H9 (cell line): ENCODE measurements around the gene CNIH2. TPM values are rescaled to one million over a fixed set of nuclear protein-coding genes. Genes with fewer than 3 reads are reported as not detected.
A peak's percentile ranks its signal among the peaks of the same experiment; 100 is the strongest.

ENCODE experiments used
- DNase-seq: peaks from one replicate; pipeline ENCODE4 v3.0.0-alpha.2; 2017
- H2AFZ ChIP-seq: one replicate; pipeline ENCODE4 v1.6.1; 2013; ENCODE audit warnings: mild to moderate bottlenecking, low read length, control low read depth, moderate library complexity
- H2AK5ac ChIP-seq: 2 replicates; pipeline ENCODE4 v1.6.1; 2013; ENCODE audit warnings: low read length, control low read depth, mixed read lengths; ENCODE audit not compliant: insufficient read length
- H2BK120ac ChIP-seq: one replicate; pipeline ENCODE4 v1.6.1; 2013; ENCODE audit warnings: low read depth, mild to moderate bottlenecking, low read length, control low read depth, inconsistent platforms; ENCODE audit not compliant: poor library complexity, severe bottlenecking
- H2BK12ac ChIP-seq: 2 replicates; pipeline ENCODE4 v1.6.1; 2013; ENCODE audit warnings: low read length, control low read depth, mixed read lengths, low read depth; ENCODE audit not compliant: insufficient read length
- H2BK15ac ChIP-seq: 2 replicates; pipeline ENCODE4 v1.6.1; 2013; ENCODE audit warnings: low read depth, low read length, control low read depth
- H2BK20ac ChIP-seq: one replicate; pipeline ENCODE4 v1.6.1; 2013; ENCODE audit warnings: low read depth, mild to moderate bottlenecking, low read length, control low read depth, inconsistent platforms; ENCODE audit not compliant: poor library complexity, severe bottlenecking
- H2BK5ac ChIP-seq: 2 replicates; pipeline ENCODE4 v1.6.1; 2013; ENCODE audit warnings: low read length, control low read depth, mixed read lengths; ENCODE audit not compliant: insufficient read length
- H3K14ac ChIP-seq: 2 replicates; pipeline ENCODE4 v1.6.1; 2013; ENCODE audit warnings: low read length, control low read depth; ENCODE audit not compliant: insufficient read depth
- H3K18ac ChIP-seq: 2 replicates; pipeline ENCODE4 v1.6.1; 2013; ENCODE audit warnings: low read depth, mild to moderate bottlenecking, mixed read lengths, low read length, control low read depth; ENCODE audit not compliant: insufficient read length
- H3K23ac ChIP-seq: 2 replicates; pipeline ENCODE4 v1.6.1; 2013; ENCODE audit warnings: low read length, control low read depth, mixed read lengths, low read depth; ENCODE audit not compliant: insufficient read length
- H3K23me2 ChIP-seq: 2 replicates; pipeline ENCODE4 v1.6.1; 2013; ENCODE audit warnings: low read depth, mild to moderate bottlenecking, mixed read lengths, low read length, control low read depth; ENCODE audit not compliant: insufficient read length, poor library complexity, severe bottlenecking
- H3K27ac ChIP-seq: 2 replicates; pipeline ENCODE4 v1.5.1; 2013; ENCODE audit warnings: low read length, control low read depth, mixed read lengths, low read depth; ENCODE audit not compliant: insufficient read length
- H3K27me3 ChIP-seq: 2 replicates; pipeline ENCODE4 v1.6.1; 2013; ENCODE audit warnings: low read length, control low read depth, inconsistent platforms; ENCODE audit not compliant: insufficient read depth
- H3K4ac ChIP-seq: 2 replicates; pipeline ENCODE4 v1.6.1; 2013; ENCODE audit warnings: low read depth, mild to moderate bottlenecking, control low read depth, inconsistent platforms, low read length, moderate library complexity
- H3K4me1 ChIP-seq: 2 replicates; pipeline ENCODE4 v1.6.1; 2013; ENCODE audit warnings: low read length, control low read depth, inconsistent platforms; ENCODE audit not compliant: insufficient read depth
- H3K4me2 ChIP-seq: 2 replicates; pipeline ENCODE4 v1.6.1; 2013; ENCODE audit warnings: low read length, control low read depth, mixed read lengths; ENCODE audit not compliant: insufficient read length, insufficient read depth
- H3K56ac ChIP-seq: 2 replicates; pipeline ENCODE4 v1.6.1; 2013; ENCODE audit warnings: low read depth, mild to moderate bottlenecking, mixed read lengths, low read length, control low read depth; ENCODE audit not compliant: insufficient read length
- H3K79me1 ChIP-seq: 2 replicates; pipeline ENCODE4 v1.6.1; 2013; ENCODE audit warnings: low read depth, mild to moderate bottlenecking, moderate library complexity, low read length, control low read depth, inconsistent platforms; ENCODE audit not compliant: insufficient read depth, poor library complexity, severe bottlenecking
- H3K79me2 ChIP-seq: 2 replicates; pipeline ENCODE4 v1.6.1; 2013; ENCODE audit warnings: low read length, control low read depth, inconsistent platforms; ENCODE audit not compliant: insufficient read depth
- H3K9ac ChIP-seq: 2 replicates; pipeline ENCODE4 v1.6.1; 2013; ENCODE audit warnings: low read length, control low read depth, mixed read lengths; ENCODE audit not compliant: insufficient read length; ENCODE audit errors: extremely low read depth
- H3K9me3 ChIP-seq: one replicate; pipeline ENCODE4 v1.6.1; 2013; ENCODE audit warnings: low read depth, low read length, inconsistent platforms; ENCODE audit not compliant: control insufficient read depth
- H3T11ph ChIP-seq: one replicate; pipeline ENCODE4 v1.6.1; 2013; ENCODE audit warnings: mild to moderate bottlenecking, low read length, control low read depth, inconsistent platforms
- H4K20me1 ChIP-seq: one replicate; pipeline ENCODE4 v1.6.1; 2013; ENCODE audit not compliant: control insufficient read depth, insufficient read length, insufficient read depth
- H4K5ac ChIP-seq: 2 replicates; pipeline ENCODE4 v1.6.1; 2013; ENCODE audit warnings: low read depth, mild to moderate bottlenecking, mixed read lengths, low read length, control low read depth; ENCODE audit not compliant: insufficient read length
- H4K8ac ChIP-seq: replicated peaks from 2 replicates; pipeline ENCODE4 v1.6.1; 2013; ENCODE audit warnings: low read length, control low read depth, mixed read lengths, low read depth; ENCODE audit not compliant: insufficient read length
- H4K91ac ChIP-seq: 2 replicates; pipeline ENCODE4 v1.6.1; 2013; ENCODE audit warnings: low read depth, mild to moderate bottlenecking, moderate library complexity, mixed read lengths, low read length, control low read depth; ENCODE audit not compliant: insufficient read length
- H3K27ac Mint-ChIP-seq, 3 experiments: 2 replicates in 2 of 3; 3 replicates in 1 of 3; pipeline ENCODE4 v1.8.0; 2020 to 2021; ENCODE audit warnings: mixed read lengths in 3 of 3, mild to moderate bottlenecking in 1 of 3, moderate library complexity in 1 of 3
- H3K27me3 Mint-ChIP-seq: 2 replicates; pipeline ENCODE4 v1.8.0; 2021; ENCODE audit warnings: low read depth, mild to moderate bottlenecking, moderate library complexity, mixed read lengths
- H3K36me3 Mint-ChIP-seq, 3 experiments: 2 replicates in 2 of 3; 3 replicates in 1 of 3; pipeline ENCODE4 v1.8.0; 2020 to 2021; ENCODE audit warnings: low read depth in 3 of 3, mixed read lengths in 3 of 3; ENCODE audit not compliant: insufficient read depth in 1 of 3
- H3K4me1 Mint-ChIP-seq, 2 experiments: 2 replicates each; pipeline ENCODE4 v1.8.0; 2020; ENCODE audit warnings: mixed read lengths in 2 of 2
- H3K4me3 Mint-ChIP-seq, 2 experiments: 2 replicates in 1 of 2; 3 replicates in 1 of 2; pipeline ENCODE4 v1.8.0; 2020 to 2021; ENCODE audit warnings: mild to moderate bottlenecking in 2 of 2, mixed read lengths in 2 of 2, moderate library complexity in 1 of 2
- H3K9me3 Mint-ChIP-seq, 2 experiments: 2 replicates in 1 of 2; 3 replicates in 1 of 2; pipeline ENCODE4 v1.8.0; 2020; ENCODE audit warnings: mild to moderate bottlenecking in 2 of 2, mixed read lengths in 2 of 2, moderate library complexity in 1 of 2
- CTCF ChIP-seq: fragments of 200-600 bp; sonication (generic); conservative IDR thresholded peaks from 3 replicates; pipeline ENCODE4 v1.8.0; 2021; ENCODE audit warnings: antibody characterized with exemption, mild to moderate bottlenecking
- WGBS: extraction: QIAGEN DNeasy Blood & Tissue Kit; methylation state at CpG from one replicate; pipeline ENCODE4 v1.1.7; 2013; ENCODE audit warnings: missing lambda C conversion rate, low lambda C conversion rate, mixed read lengths; ENCODE audit not compliant: insufficient read length; ENCODE audit errors: extremely low coverage; 5-methylcytosine and 5-hydroxymethylcytosine counted together
- long read RNA-seq: library from polyadenylated mRNA; unstranded; transcript quantifications from one replicate; pipeline ENCODE4 v2.0.0, GENCODE V29; 2020
- total RNA-seq: library from RNA; stranded (reverse); gene quantifications from 2 replicates; pipeline ENCODE4 v1.2.1, GENCODE V29; 2021

CNIH2 gene
- 11.8 and 12.0 TPM in 2 replicates for total RNA-seq
- long read RNA-seq, result 0 reads

GRCh38 chr11:66277471-66278362 is at the start of gene CNIH2:
Gene CNIH2, plus strand, starts transcription at chr11:66278175. Its CDS starts 282 bp downstream, at chr11:66278457.
- Histone ChIP-seq H2AFZ (no peak within 1 kb of the TSS), H3K9ac (no peak within 1 kb of the TSS), H3K18ac (peak within 1 kb of the TSS; percentile 78), H3K27ac (no peak within 1 kb of the TSS), H2AK5ac (no peak within 1 kb of the TSS), H3K23ac (no peak within 1 kb of the TSS), H4K5ac (no peak within 1 kb of the TSS), H3K56ac (no peak within 1 kb of the TSS), H3K9me3 (no peaks in the 10 kb centered on the region), H2BK15ac (no peak within 1 kb of the TSS), H2BK12ac (no peak within 1 kb of the TSS), H4K91ac (no peak within 1 kb of the TSS), H3K23me2 (no peaks in the 10 kb centered on the region), H3K27me3 (no peaks in the 10 kb centered on the region), H2BK5ac (no peak within 1 kb of the TSS), H3K14ac (peak within 1 kb of the TSS; percentile 47; the same call in 1 of the 2 replicates), H3K4me1 (no peaks in the 10 kb centered on the region), H3K79me2 (no peaks in the 10 kb centered on the region), H2BK20ac (no peak within 1 kb of the TSS), H3K4ac (no peak within 1 kb of the TSS), H3K4me2 (peak within 1 kb of the TSS; percentile 39), H3K79me1 (no peaks in the 10 kb centered on the region), H2BK120ac (no peak within 1 kb of the TSS), H3T11ph (no peak within 1 kb of the TSS), H4K20me1 (no peaks in the 10 kb centered on the region), H4K8ac (no peak within 1 kb of the TSS)
- Mint-ChIP-seq H3K4me3 (peak within 1 kb of the TSS; percentile 62 to 82), H3K4me1 (peaks cover 23% of the 10 kb centered on the region in 2 experiments), H3K9me3 (no peaks in the 10 kb centered on the region), H3K27ac (peak within 1 kb of the TSS in 1 of 3 experiments; percentile 28; a peak in 1 of 7 replicates), H3K36me3 (peaks cover 4 to 28% (median 27%) of the 10 kb centered on the region in 3 experiments), H3K27me3 (peaks cover 23% of the 10 kb centered on the region)
- whole genome bisulfite sequencing, result no CpG with 5 or more reads among the region's 84 CpGs
- no peak for TF ChIP-seq CTCF
- DNase-seq, result no peak
